HepG2 (cell line): ENCODE data around the gene DLX1.

Experiments
- CTCF ChIP-seq: sonication (generic); formaldehyde crosslinking; IDR thresholded peaks from 2 replicates; pipeline ENCODE4 v1.5.0; 2020; ENCODE audit warnings: mild to moderate bottlenecking, missing genetic modification reagents, moderate library complexity
- EZH2 ChIP-seq: conservative IDR thresholded peaks from 2 replicates; pipeline ENCODE4 v1.6.1; 2012; ENCODE audit warnings: mild to moderate bottlenecking, low read depth, low read length, moderate library complexity
- SRF ChIP-seq: IDR thresholded peaks from 2 replicates; pipeline ENCODE4 v1.6.1; 2011; ENCODE audit warnings: mild to moderate bottlenecking, low read depth, low read length, moderate library complexity

- TF ChIP-seq CTCF (CRISPR knock-in tag) (peak; percentile 59), SRF (no peak), EZH2 (no peak)
Observed at GRCh38 chr2:172102391-172103359, 17.4 kb downstream of the DLX1 start, which contains the start of gene DLX2.
